Heart right ventricle (tissue), 16 donors: Measurements from ENCODE around the gene CDT1. TPM values are rescaled to one million over a fixed set of nuclear protein-coding genes. Genes with fewer than 3 reads are reported as not detected.

Experiments
- ATAC-seq, 8 donors: fragments of 200-7000 bp; cut with Tn5 transposase; one replicate each; pipeline ENCODE4 v1.9.1; 2020; ENCODE audit warnings: mild to moderate bottlenecking in 8 of 8, moderate library complexity in 8 of 8, moderate number of reproducible peaks in 1 of 8
- DNase-seq, 2 donors: peaks; one replicate each; pipeline ENCODE4 v3.0.0-alpha.2; 2020
- H3K27ac ChIP-seq, 10 donors: fragments of 200-600 bp; sonication (generic) in 2 of 10; one replicate each; pipeline versions ENCODE4 v1.5.0 to v1.8.0; 2020 to 2022; ENCODE audit warnings: mild to moderate bottlenecking in 3 of 10
- H3K27me3 ChIP-seq, 7 donors: fragments of 200-600 bp; one replicate each; pipeline ENCODE4 v1.8.0; 2021 to 2022; ENCODE audit warnings: mild to moderate bottlenecking in 2 of 7
- H3K36me3 ChIP-seq, 9 donors: fragments of 200-600 bp; sonication (generic) in 1 of 9; one replicate each; pipeline versions ENCODE4 v1.5.0 to v1.8.0; 2020 to 2022; ENCODE audit warnings: mild to moderate bottlenecking in 2 of 9
- H3K4me1 ChIP-seq, 9 donors: fragments of 200-600 bp; sonication (generic) in 1 of 9; one replicate each; pipeline versions ENCODE4 v1.5.0 to v1.8.0; 2020 to 2022; ENCODE audit warnings: mild to moderate bottlenecking in 4 of 9
- H3K4me3 ChIP-seq, 10 donors: fragments of 200-600 bp; sonication (generic) in 2 of 10; one replicate each; pipeline versions ENCODE4 v1.5.0 to v1.8.0; 2020 to 2022; ENCODE audit warnings: mild to moderate bottlenecking in 7 of 10, moderate library complexity in 2 of 10
- H3K9me3 ChIP-seq, 11 donors: fragments of 200-600 bp in 10 of 11; sonication (generic) in 2 of 11; one replicate each; pipeline versions ENCODE4 v1.5.0 to v1.8.0; 2013 to 2022; ENCODE audit warnings: mild to moderate bottlenecking in 2 of 11, control low read depth in 1 of 11, moderate library complexity in 1 of 11
- WGBS, 2 donors: extraction: QIAGEN DNeasy Blood & Tissue Kit; methylation state at CpG; one replicate each; pipeline ENCODE4 v1.1.7; 2013; ENCODE audit warnings: inconsistent platforms in 1 of 2; 5-methylcytosine and 5-hydroxymethylcytosine counted together
- intact Hi-C, 10 donors: fragments of 100-400 bp; cut with DNase I; formaldehyde crosslinking; loops; one replicate each; pipeline versions ENCODE4 v1.11.1 to v1.14.2; 2022
- polyA plus RNA-seq, 2 donors: library from polyadenylated mRNA; stranded (reverse); fragments of 200-250 nt; gene quantifications; one replicate each; pipeline ENCODE4 v1.2.3, GENCODE V29; 2013
- total RNA-seq, 10 donors: library from RNA; stranded (reverse); fragmentation: NEBNext Ultra II Directional in 3 of 10; extraction: Animal tissue kit (Norgen Biotek cat#: 25700) in 3 of 10; gene quantifications; one replicate each; pipeline versions ENCODE4 v1.2.1 to v1.2.4, GENCODE V29; 2021 to 2023
- TF ChIP-seq, protein P1 (sequence below), 9 donors: fragments of 200-600 bp; sonication (generic) in 2 of 9; IDR thresholded peaks; one replicate each; pipeline versions ENCODE4 v1.5.0 to v1.8.0; 2021 to 2022; ENCODE audit warnings: antibody characterized with exemption in 9 of 9, mild to moderate bottlenecking in 5 of 9, moderate library complexity in 1 of 9
- donor health status: Arrhythmogenic right ventricular cardiomyopathy.
- donor health status: ischemic (EF 13 %, LVEDD 7.1; RV severe dilation, severe dysfunction).
- donor health status: healthy with polysubstance abuse.
- donor health status: DM: no; HTN: yes; CAD: no.
- donor health status: DM: no; HTN: no; CAD: no.
- donor health status: ischemic (EF 25% LVEDD 6.9; RV normal size, moderate dysfunction).
- donor health status: ischemic (EF 25% LVEDD 5.7; RV mildly dilated, moderate dysfunction).
- donor health status: healthy.
- donor health status: DM: yes; HTN: yes; CAD: no.
- donor health status: Ischemic cardiomyopathy.
- donor health status: ischemic (EF 35%, LVEDD 5.7; RV mildly dilated, moderate dysfunction).
- donor health status: nonischemic (EF 11% LVEDD 7.7; RV severe dilation, severe dysfunction).
- donor health status: DM: yes; HTN: yes; CAD: no.
- donor health status: PGD.
- donor health status: ischemic (EF 29% LVEDD 5.4; RV normal size, mild dysfunction).
- donor health status: nonischemic (EF 23%, LVEDD 6.1; RV moderate dilation, normal function).

Gene CDT1
- total and polyA plus RNA-seq, 12 donors: 0.15 to 2.6 (median 0.35) TPM

DNA sequence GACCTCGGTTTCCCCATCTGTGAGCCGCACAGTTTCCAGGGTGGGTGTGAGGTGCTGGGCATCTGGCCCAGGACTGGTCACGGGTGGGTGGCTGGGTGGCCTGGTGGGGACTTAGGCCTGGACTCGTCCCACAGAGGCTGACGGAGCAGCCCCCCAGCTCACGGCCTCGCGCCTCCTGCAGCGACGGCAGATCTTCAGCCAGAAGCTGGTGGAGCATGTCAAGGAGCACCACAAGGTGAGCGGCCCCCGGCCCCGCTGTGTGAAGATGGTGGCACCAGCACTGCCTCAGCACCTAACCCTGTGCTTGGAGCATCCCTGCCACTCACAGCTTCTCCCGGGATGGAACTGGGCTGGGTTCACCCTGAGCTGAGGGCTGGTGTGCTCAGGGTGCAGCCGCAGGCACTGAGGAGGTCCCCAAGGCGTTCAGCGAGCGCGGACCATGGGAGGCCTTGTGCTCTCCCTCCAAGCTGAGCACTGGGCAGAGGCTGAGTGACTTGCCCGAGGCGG, 2.4 kb downstream of the CDT1 start:
- intact Hi-C loops: no loop called here
- no peak for ATAC-seq
- peaks cover 0 to 31% (median 0%) of the 10 kb centered on the region in 9 donors for H3K36me3 ChIP-seq
- WGBS, 2 donors: 92 to 93% methylated on average over 19 to 21 of the region's 21 CpGs
- TF ChIP-seq, protein P1, sequence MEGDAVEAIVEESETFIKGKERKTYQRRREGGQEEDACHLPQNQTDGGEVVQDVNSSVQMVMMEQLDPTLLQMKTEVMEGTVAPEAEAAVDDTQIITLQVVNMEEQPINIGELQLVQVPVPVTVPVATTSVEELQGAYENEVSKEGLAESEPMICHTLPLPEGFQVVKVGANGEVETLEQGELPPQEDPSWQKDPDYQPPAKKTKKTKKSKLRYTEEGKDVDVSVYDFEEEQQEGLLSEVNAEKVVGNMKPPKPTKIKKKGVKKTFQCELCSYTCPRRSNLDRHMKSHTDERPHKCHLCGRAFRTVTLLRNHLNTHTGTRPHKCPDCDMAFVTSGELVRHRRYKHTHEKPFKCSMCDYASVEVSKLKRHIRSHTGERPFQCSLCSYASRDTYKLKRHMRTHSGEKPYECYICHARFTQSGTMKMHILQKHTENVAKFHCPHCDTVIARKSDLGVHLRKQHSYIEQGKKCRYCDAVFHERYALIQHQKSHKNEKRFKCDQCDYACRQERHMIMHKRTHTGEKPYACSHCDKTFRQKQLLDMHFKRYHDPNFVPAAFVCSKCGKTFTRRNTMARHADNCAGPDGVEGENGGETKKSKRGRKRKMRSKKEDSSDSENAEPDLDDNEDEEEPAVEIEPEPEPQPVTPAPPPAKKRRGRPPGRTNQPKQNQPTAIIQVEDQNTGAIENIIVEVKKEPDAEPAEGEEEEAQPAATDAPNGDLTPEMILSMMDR (IDR thresholded peaks at IDR 0.05): no peak
- H3K4me3 ChIP-seq: no peak overlapping the region
- H3K27ac ChIP-seq: no peak overlapping the region
- no peak for DNase-seq
- no peaks in the 10 kb centered on the region for H3K27me3 ChIP-seq
- H3K4me1 ChIP-seq: peaks cover 8 to 41% (median 26%) of the 10 kb centered on the region in 9 donors
- no peaks in the 10 kb centered on the region for H3K9me3 ChIP-seq

GRCh38 chr16:88806491-88807111, 3.0 kb downstream of the CDT1 start:
- intact Hi-C loops: no loop called here
- Histone ChIP-seq H3K36me3 (peaks cover 0 to 31% (median 0%) of the 10 kb centered on the region in 9 donors), H3K9me3 (no peaks in the 10 kb centered on the region), H3K4me3 (no peak overlapping the region), H3K4me1 (peaks cover 8 to 48% (median 33%) of the 10 kb centered on the region in 9 donors), H3K27ac (no peak overlapping the region), H3K27me3 (no peaks in the 10 kb centered on the region)
- TF ChIP-seq, protein P1 (IDR thresholded peaks at IDR 0.05): no peak
- DNase-seq (no peak), ATAC-seq (no peak)
- 81% methylated on average over 27 of the region's 27 CpGs for WGBS, 2 donors

- Histone ChIP-seq H3K36me3 (peaks cover 0 to 31% (median 0%) of the 10 kb centered on the region in 9 donors), H3K27ac (no peak overlapping the region), H3K4me3 (no peak overlapping the region), H3K9me3 (no peaks in the 10 kb centered on the region), H3K4me1 (peaks cover 8 to 49% (median 32%) of the 10 kb centered on the region in 9 donors), H3K27me3 (no peaks in the 10 kb centered on the region)
- WGBS, 2 donors: 91 to 94% methylated on average over 24 of the region's 24 CpGs
- TF ChIP-seq, protein P1 (IDR thresholded peaks at IDR 0.05): no peak
- ATAC-seq (no peak), DNase-seq (no peak)
- intact Hi-C loops: no loop called here
Measured at GRCh38 chr16:88807142-88807625, 3.6 kb downstream of the CDT1 start.

DNA sequence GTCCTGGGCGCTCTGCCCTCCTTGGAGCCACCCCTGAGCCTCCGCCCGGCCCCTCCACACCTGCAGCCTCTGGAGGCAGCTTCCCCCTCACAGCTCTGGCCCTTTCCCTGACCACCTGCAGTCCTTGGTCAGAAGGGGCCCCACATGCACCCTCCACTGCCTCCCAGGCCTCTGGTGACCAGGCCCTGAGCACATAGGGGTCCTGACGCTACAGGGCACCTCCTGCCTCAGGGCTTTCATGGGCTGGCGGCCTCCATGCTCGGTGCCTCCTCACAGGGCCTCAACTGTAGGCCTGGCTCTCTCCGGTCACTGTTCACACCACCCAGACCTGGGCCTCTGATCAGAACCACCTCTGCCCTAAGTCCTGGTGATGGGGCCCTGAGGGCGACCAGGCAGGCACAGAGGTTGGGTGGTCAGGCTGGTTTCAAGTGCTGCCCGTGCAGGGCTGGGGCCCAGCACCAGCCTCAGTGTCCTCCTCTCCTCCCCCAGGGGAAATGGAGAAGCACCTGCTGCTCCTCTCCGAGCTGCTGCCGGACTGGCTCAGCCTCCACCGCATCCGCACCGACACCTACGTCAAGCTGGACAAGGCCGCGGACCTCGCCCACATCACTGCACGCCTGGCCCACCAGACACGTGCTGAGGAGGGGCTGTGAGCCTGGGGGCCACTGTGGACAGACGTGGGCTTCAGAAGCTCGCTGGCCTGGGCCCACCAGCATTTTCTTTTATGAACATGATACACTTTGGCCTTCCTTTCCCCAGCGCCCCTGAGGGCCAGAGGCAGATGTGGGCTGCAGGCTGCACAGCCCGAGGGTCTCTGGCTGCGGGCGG, 4.3 kb downstream of the CDT1 start:
- no peak for ATAC-seq
- intact Hi-C loops: no loop called here
- TF ChIP-seq, protein P1 (IDR thresholded peaks at IDR 0.05): no peak
- peaks cover 12 to 49% (median 38%) of the 10 kb centered on the region in 9 donors for H3K4me1 ChIP-seq
- WGBS, 2 donors: 92 to 94% methylated on average over 26 of the region's 26 CpGs
- H3K36me3 ChIP-seq: peaks cover 0 to 31% (median 0%) of the 10 kb centered on the region in 9 donors
- no peaks in the 10 kb centered on the region for H3K9me3 ChIP-seq
- DNase-seq: no peak
- H3K4me3 ChIP-seq: no peak overlapping the region
- H3K27ac ChIP-seq: no peak overlapping the region
- H3K27me3 ChIP-seq: no peaks in the 10 kb centered on the region
